HG03095 (cell line): ENCODE results near the gene RBM4.
A peak's percentile ranks its signal among the peaks of the same experiment; 100 is the strongest.
"Not testable (repeated sequence)": the region's sequence is repeated elsewhere in the genome, so short reads cannot be mapped to it uniquely, and the experiment has no call there.

Experiments used
- ATAC-seq: cut with Tn5 transposase; IDR thresholded peaks from one replicate; pipeline ENCODE4 v1.9.1; 2021; ENCODE audit warnings: moderate library complexity; ENCODE audit not compliant: unreplicated experiment

RBM4 gene

GRCh38 chr11:66616379-66617154 lies 21.9 kb upstream of the RBM4 start, which contains the start of gene RBM14:
Gene RBM14 (plus strand): TSS chr11:66616630. CDS start chr11:66616721, 91 bp downstream.
- peak; percentile 78 for ATAC-seq

GRCh38 chr11:66617155-66617834 lies 21.2 kb upstream of the RBM4 start:
- ATAC-seq: no peak

- no peak for ATAC-seq
Measured at GRCh38 chr11:66619080-66619554, 19.4 kb upstream of the RBM4 start.

DNA sequence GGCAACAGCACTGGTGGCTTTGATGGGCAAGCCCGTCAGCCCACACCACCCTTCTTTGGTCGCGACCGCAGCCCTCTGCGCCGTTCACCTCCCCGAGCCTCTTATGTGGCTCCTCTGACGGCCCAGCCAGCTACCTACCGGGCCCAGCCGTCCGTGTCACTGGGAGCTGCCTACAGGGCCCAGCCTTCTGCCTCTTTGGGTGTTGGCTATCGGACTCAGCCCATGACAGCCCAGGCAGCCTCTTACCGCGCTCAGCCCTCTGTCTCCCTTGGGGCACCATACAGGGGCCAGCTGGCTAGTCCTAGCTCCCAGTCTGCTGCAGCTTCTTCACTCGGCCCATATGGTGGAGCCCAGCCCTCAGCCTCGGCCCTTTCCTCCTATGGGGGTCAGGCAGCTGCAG lies 14.1 kb upstream of the RBM4 start:
- ATAC-seq: no peak

DNA sequence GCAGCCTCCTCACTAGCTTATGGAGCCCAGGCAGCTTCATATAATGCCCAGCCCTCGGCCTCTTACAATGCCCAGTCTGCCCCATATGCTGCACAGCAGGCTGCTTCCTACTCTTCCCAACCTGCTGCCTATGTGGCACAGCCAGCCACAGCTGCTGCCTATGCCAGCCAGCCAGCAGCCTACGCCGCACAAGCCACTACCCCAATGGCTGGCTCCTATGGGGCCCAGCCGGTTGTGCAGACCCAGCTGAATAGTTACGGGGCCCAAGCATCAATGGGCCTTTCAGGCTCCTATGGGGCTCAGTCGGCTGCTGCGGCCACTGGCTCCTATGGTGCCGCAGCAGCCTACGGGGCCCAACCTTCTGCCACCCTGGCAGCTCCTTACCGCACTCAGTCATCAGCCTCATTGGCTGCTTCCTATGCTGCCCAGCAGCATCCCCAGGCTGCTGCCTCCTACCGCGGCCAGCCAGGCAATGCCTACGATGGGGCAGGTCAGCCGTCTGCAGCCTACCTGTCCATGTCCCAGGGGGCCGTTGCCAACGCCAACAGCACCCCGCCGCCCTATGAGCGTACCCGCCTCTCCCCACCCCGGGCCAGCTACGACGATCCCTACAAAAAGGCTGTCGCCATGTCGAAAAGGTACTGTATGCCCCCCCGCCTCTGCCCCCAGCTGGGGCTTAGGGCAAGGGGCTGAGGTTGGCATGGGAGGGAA lies 13.3 kb upstream of the RBM4 start:
- ATAC-seq: no peak

DNA sequence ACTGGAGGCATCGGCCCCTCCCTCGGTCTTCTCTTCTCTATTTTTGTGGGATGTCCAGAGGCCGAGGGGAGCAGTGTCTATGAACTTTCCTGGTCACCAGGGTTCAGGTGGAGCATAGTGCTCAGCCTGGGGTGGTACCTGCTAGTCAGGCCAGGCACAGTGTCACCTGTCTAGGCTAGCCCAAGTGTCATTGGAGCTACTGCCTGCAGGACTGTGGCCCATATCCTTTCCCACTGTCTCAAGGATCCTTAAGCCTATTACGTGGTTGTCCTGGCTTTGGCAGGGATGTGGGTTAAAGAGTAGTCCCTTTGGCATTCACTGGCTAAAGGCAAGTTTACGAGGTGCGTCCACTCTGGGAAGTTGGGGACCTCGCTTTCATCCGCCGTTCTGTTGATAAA lies 12.8 kb upstream of the RBM4 start:
- ATAC-seq: no peak

- no peak for ATAC-seq
Measured at GRCh38 chr11:66626382-66626781, 12.1 kb upstream of the RBM4 start.

GRCh38 chr11:66626926-66627325 lies 11.6 kb upstream of the RBM4 start:
- ATAC-seq: no peak

DNA sequence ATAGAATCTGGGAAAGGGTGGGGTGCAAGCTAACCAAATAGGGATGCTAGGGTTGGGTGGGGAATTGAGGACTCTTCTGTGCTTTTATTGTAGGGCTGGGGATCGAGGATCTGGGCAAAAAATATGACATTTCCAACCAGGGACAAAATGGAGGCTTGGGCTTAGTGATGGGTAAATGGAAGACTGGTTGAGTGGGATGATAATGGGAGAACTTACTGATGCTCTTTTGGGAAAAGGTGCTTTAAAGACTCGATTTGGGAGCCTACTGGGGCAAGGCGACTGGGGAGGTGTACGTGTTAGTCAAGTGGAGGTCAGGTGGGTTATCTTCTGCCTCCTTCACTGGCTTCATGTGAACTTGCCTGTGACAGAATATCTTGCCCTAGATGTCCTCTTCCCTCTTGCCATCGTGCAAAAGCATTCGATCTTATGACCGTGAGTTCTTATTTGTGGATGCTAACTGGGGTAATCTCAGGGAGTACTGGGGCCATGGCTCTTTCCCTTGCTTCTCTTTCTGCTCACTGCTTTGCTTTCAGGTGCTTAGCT lies 10.4 kb upstream of the RBM4 start:
- ATAC-seq: no peak

DNA sequence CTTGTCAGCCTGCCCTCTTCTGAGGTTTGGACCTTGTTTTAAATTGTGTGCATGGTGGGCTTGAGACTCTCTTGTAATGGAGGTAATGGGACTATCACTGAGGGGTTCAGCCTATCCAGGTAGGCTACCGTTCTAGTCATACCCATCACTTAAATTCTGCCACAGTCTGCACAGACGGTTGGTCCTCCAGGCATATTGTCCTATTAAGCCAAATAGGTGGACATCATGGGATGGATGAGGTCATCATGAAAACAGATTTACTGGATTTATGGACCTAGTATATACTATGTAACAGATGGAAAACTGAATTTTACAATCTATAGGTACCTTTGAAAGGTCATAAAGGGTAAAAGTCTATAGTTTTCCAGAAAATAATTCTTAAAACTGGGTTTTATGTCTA lies 9.1 kb upstream of the RBM4 start:
- ATAC-seq: no peak

DNA sequence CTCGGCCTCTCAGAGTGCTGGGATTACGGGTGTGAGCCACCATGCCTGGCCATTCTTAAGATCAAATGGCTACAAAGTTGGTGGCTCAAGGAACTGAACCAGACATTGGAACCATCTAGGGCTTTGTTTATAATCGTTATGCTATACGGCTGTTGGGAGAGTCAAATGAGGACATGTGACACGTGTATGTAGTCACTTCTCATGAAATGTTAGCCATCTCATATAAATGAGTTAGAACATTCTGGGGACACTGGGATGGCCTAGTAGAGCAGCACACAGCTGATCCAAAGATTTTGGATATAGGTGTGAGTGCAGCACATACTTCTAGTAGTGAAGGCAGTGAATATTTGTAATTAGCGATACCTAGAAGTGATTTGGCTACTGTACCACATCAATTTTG lies 6.6 kb upstream of the RBM4 start:
- no peak for ATAC-seq

GRCh38 chr11:66632952-66633351 lies 5.6 kb upstream of the RBM4 start:
- ATAC-seq: no peak

DNA sequence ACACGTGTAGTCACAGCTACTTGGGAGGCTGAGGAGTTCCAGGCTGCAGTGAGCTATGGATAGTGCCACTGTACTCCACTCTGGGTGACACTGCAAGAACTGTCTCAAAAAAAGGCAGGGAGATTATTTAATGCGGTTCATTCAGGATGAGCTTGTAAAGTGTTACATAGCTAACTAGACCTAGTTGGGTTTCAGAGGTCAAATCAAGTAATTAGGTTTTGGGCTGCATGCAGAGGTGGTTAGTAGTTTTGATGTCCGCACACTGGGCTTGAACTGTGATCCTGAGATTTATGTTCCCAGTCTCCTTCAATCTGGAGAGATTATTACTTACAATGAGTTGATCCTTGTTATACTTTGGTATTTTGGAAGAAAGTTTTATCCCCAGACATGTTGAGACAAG lies 2.1 kb upstream of the RBM4 start:
- no peak for ATAC-seq

GRCh38 chr11:66637557-66638176 lies 836 bp upstream of the RBM4 start:
- no peak for ATAC-seq

DNA sequence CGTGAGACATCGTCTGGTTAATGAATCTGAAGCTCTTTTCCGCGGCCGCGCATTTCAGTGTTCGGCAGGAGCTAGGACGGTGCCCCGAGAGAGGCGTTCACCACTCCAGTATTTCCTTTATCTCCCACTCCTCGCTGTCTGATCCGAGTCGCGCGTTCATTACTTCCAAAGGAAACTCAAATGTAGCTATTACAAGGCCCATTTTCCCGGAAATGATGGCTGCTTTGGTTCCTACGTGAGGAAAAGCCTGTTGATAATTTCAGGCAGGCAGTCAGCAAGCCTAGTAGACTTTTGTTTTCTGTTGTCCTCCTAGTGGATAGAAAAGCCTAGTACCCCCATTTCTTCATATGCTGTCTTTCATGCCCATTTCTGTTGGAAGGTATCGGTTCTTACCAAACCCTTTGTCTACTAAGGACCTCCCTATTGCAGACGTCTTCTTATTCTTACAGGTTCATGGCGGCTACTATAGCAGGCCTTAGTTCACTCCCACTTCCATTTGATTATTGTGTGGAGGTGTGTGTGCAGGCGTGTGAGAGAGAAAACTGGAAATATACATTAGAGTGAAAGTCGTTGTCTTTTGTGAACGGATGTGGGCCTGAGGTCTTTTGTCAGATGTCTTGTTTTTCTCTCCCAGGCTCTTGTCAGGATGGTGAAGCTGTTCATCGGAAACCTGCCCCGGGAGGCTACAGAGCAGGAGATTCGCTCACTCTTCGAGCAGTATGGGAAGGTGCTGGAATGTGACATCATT lies 737 bp downstream of the RBM4 start:
- no peak for ATAC-seq

GRCh38 chr11:66639814-66640340 lies 1.4 kb downstream of the RBM4 start:
- not testable (repeated sequence) for ATAC-seq

GRCh38 chr11:66641834-66642233 lies 3.3 kb downstream of the RBM4 start:
- no peak for ATAC-seq

- ATAC-seq: no peak
Measured at GRCh38 chr11:66643745-66644437, 5.4 kb downstream of the RBM4 start.

GRCh38 chr11:66646828-66647227 lies 8.3 kb downstream of the RBM4 start:
- no peak for ATAC-seq
